HCT116 (cell line): ENCODE measurements around the gene CBX7. TPM values are rescaled to one million over a fixed set of nuclear protein-coding genes. Genes with fewer than 3 reads are reported as not detected.
"Not testable (repeated sequence)": the region's sequence is repeated elsewhere in the genome, so short reads cannot be mapped to it uniquely, and the experiment has no call there.

Experiments
- ATAC-seq: fragments of 200-7000 bp; cut with Tn5 transposase; 2 replicates; pipeline ENCODE4 v1.9.1; 2020; ENCODE audit warnings: mild to moderate bottlenecking, moderate library complexity
- BruUV-seq: library from RNA; stranded (reverse); fragments of 400-500 nt; replicated peaks from 2 replicates; lab custom pipeline; 2021; lab: Mats Ljungman, UMichigan
- CTCF ChIA-PET: fragments of 300-600 bp; sonication (Branson Sonifier 250); formaldehyde crosslinking; loops from one replicate; lab custom pipeline; 2021; ENCODE audit warnings: antibody characterized with exemption; lab: Charles Lee
- POLR2A ChIA-PET: fragments of 300-600, 350-600 bp; sonication (Branson Sonifier 250); formaldehyde crosslinking; loops from one replicate; lab custom pipeline; 2021; ENCODE audit warnings: antibody characterized with exemption; lab: Charles Lee
- RAD21 ChIA-PET, 2 experiments: fragments of 300-600 bp; sonication (Branson Sonifier 250); formaldehyde crosslinking; loops; one replicate each; lab custom pipeline; 2023; ENCODE audit warnings: low total read pairs in 2 of 2; ENCODE audit not compliant: uncharacterized antibody in 2 of 2, unreplicated experiment in 2 of 2, low non-redundant PET in 1 of 2; lab: Charles Lee
- DNase-seq: peaks from one replicate; pipeline ENCODE4 v3.0.0-alpha.2; 2010; ENCODE audit warnings: low read depth, low spot score
- H2AFZ ChIP-seq: fragments of 200-600 bp; shearing (Covaris generic), sonication (generic); 2 replicates; pipeline ENCODE4 v1.6.1; 2017; ENCODE audit warnings: low read depth, mixed run types, mixed read lengths, antibody characterized with exemption, low read length; ENCODE audit not compliant: poor library complexity, severe bottlenecking
- H3K27ac ChIP-seq: 2 replicates; pipeline ENCODE4 v1.5.1; 2012; ENCODE audit warnings: low read depth, low read length
- H3K27me3 ChIP-seq: fragments of 200-600 bp; sonication (generic); 2 replicates; pipeline ENCODE4 v1.6.1; 2016; ENCODE audit warnings: mixed run types, low read length, mixed read lengths; ENCODE audit not compliant: insufficient read depth
- H3K36me3 ChIP-seq, 2 experiments: fragments of 200-500 bp in 1 of 2; fragments of 200-600 bp in 1 of 2; sonication (Bioruptor generic) in 1 of 2; sonication (generic) in 1 of 2; 2 replicates each; pipeline versions ENCODE4 v1.5.1 to v1.6.1; 2014 to 2016; ENCODE audit warnings: low read length in 2 of 2, inconsistent platforms in 1 of 2, mixed read lengths in 1 of 2, mixed run types in 1 of 2; ENCODE audit not compliant: insufficient read depth in 2 of 2, control insufficient read depth in 1 of 2
- H3K4me1 ChIP-seq, 2 experiments: fragments of 200-600 bp in 1 of 2; sonication (generic) in 1 of 2; 2 replicates each; pipeline versions ENCODE4 v1.5.1 to v1.6.1; 2012 to 2017; ENCODE audit warnings: low read length in 2 of 2, inconsistent platforms in 1 of 2, mild to moderate bottlenecking in 1 of 2, mixed read lengths in 1 of 2, mixed run types in 1 of 2, moderate library complexity in 1 of 2; ENCODE audit not compliant: insufficient read depth in 2 of 2, control insufficient read depth in 1 of 2
- H3K4me2 ChIP-seq: fragments of 200-600 bp; sonication (generic); 2 replicates; pipeline ENCODE4 v1.6.1; 2017; ENCODE audit warnings: mixed run types, low read length, mixed read lengths
- H3K4me3 ChIP-seq, 2 experiments: fragments of 200-600 bp in 1 of 2; sonication (generic) in 1 of 2; replicated peaks in 1 of 2; 2 replicates each; pipeline ENCODE4 v1.5.1; 2011 to 2016; ENCODE audit warnings: low read length in 2 of 2, control low read depth in 1 of 2, low read depth in 1 of 2, mild to moderate bottlenecking in 1 of 2, mixed read lengths in 1 of 2, mixed run types in 1 of 2
- H3K79me2 ChIP-seq: fragments of 200-600 bp; sonication (generic); 2 replicates; pipeline ENCODE4 v1.6.1; 2017; ENCODE audit warnings: mild to moderate bottlenecking, mixed run types, low read length, moderate library complexity, mixed read lengths; ENCODE audit not compliant: insufficient read depth
- H3K9ac ChIP-seq: fragments of 200-600 bp; sonication (generic); 2 replicates; pipeline ENCODE4 v1.6.1; 2016; ENCODE audit warnings: low read length, mixed read lengths
- H3K9me2 ChIP-seq: fragments of 200-600 bp; sonication (generic), shearing (Covaris generic); 2 replicates; pipeline ENCODE4 v1.6.1; 2017; ENCODE audit warnings: mixed run types, mild to moderate bottlenecking, moderate library complexity; ENCODE audit not compliant: insufficient read depth
- H3K9me3 ChIP-seq, 2 experiments: fragments of 200-500 bp in 1 of 2; fragments of 200-600 bp in 1 of 2; sonication (Bioruptor generic) in 1 of 2; sonication (generic) in 1 of 2; 2 replicates each; pipeline ENCODE4 v1.6.1; 2014 to 2017; ENCODE audit warnings: low read length in 2 of 2, mixed read lengths in 2 of 2, inconsistent platforms in 1 of 2, low read depth in 1 of 2, mild to moderate bottlenecking in 1 of 2, mixed run types in 1 of 2, moderate library complexity in 1 of 2; ENCODE audit not compliant: control insufficient read depth in 1 of 2, insufficient read depth in 1 of 2
- H4K20me1 ChIP-seq: fragments of 200-600 bp; sonication (generic), shearing (Covaris generic); 2 replicates; pipeline ENCODE4 v1.6.1; 2017; ENCODE audit warnings: mixed run types, mild to moderate bottlenecking, moderate library complexity; ENCODE audit not compliant: insufficient read depth
- ATF3 ChIP-seq: IDR thresholded peaks from 2 replicates; pipeline ENCODE4 v1.6.1; 2012
- CBX3 ChIP-seq: IDR thresholded peaks from 2 replicates; pipeline ENCODE4 v1.6.1; 2012; ENCODE audit warnings: low read depth
- CEBPB ChIP-seq: IDR thresholded peaks from 2 replicates; pipeline ENCODE4 v1.6.1; 2012; ENCODE audit warnings: low read depth
- EGR1 ChIP-seq: IDR thresholded peaks from 2 replicates; pipeline ENCODE4 v1.6.1; 2012; ENCODE audit warnings: low read depth
- ELF1 ChIP-seq: IDR thresholded peaks from 2 replicates; pipeline ENCODE4 v1.6.1; 2012; ENCODE audit warnings: low read depth, borderline replicate concordance
- EZH2 ChIP-seq: fragments of 200-600 bp; sonication (generic); IDR thresholded peaks from 2 replicates; pipeline ENCODE4 v1.6.1; 2017; ENCODE audit warnings: antibody characterized with exemption, mixed run types
- EZH2phosphoT487 ChIP-seq: fragments of 200-600 bp; IDR thresholded peaks from 2 replicates; pipeline ENCODE4 v1.6.1; 2018; ENCODE audit warnings: antibody characterized with exemption, borderline replicate concordance
- FOSL1 ChIP-seq: IDR thresholded peaks from 2 replicates; pipeline ENCODE4 v1.6.1; 2012; ENCODE audit warnings: low read depth
- JUND ChIP-seq: IDR thresholded peaks from 2 replicates; pipeline ENCODE4 v1.6.1; 2012
- MAX ChIP-seq: IDR thresholded peaks from 2 replicates; pipeline ENCODE4 v1.6.1; 2012
- POLR2A ChIP-seq: IDR thresholded peaks from 2 replicates; pipeline ENCODE4 v1.7.0; 2011; ENCODE audit warnings: borderline replicate concordance; ENCODE audit not compliant: insufficient read depth, insufficient read length; ENCODE audit errors: extremely low read depth
- POLR2AphosphoS5 ChIP-seq: IDR thresholded peaks from 2 replicates; pipeline ENCODE4 v1.6.1; 2011; ENCODE audit warnings: mild to moderate bottlenecking, low read depth, low read length, moderate library complexity
- RAD21 ChIP-seq: IDR thresholded peaks from 2 replicates; pipeline ENCODE4 v1.6.1; 2012; ENCODE audit warnings: low read depth, mild to moderate bottlenecking
- SIN3A ChIP-seq: IDR thresholded peaks from 2 replicates; pipeline ENCODE4 v1.6.1; 2012; ENCODE audit warnings: low read depth
- SRF ChIP-seq: IDR thresholded peaks from 2 replicates; pipeline ENCODE4 v1.6.1; 2012; ENCODE audit warnings: low read depth
- ZNF274 ChIP-seq: fragments of 200-500 bp; sonication (Bioruptor generic); IDR thresholded peaks from 2 replicates; pipeline ENCODE4 v1.6.1; 2014; ENCODE audit warnings: mild to moderate bottlenecking, low read depth, low read length, inconsistent platforms
- intact Hi-C: fragments of 100-400 bp; cut with micrococcal nuclease; formaldehyde crosslinking; loops from 2 replicates; pipeline ENCODE4 v1.10.0; 2022
- total RNA-seq: library from RNA; stranded (reverse); gene quantifications from one replicate; pipeline ENCODE4 v1.2.1, GENCODE V29; 2021; ENCODE audit not compliant: unreplicated experiment
- TF ChIP-seq, protein P1 (sequence below): IDR thresholded peaks from 2 replicates; pipeline ENCODE4 v1.6.1; 2012; ENCODE audit warnings: low read depth
- TF ChIP-seq, protein P2 (sequence below), 3 experiments: fragments of 200-600 bp in 1 of 3; sonication (generic) in 1 of 3; IDR thresholded peaks in 2 of 3; conservative IDR thresholded peaks in 1 of 3; 2 replicates each; pipeline ENCODE4 v1.5.1; 2012 to 2017; ENCODE audit warnings: low read depth in 2 of 3, low read length in 2 of 3, antibody characterized with exemption in 1 of 3, borderline replicate concordance in 1 of 3, control low read depth in 1 of 3, mild to moderate bottlenecking in 1 of 3, mixed read lengths in 1 of 3, mixed run types in 1 of 3, moderate library complexity in 1 of 3; ENCODE audit not compliant: insufficient read depth in 1 of 3

The CBX7 gene
- total RNA-seq, 1 experiment from 2014 or later: 20.1 TPM

GRCh38 chr22:39156093-39156492, 3.6 kb upstream of the CBX7 start:
- POLR2A ChIA-PET, H3K9me3 ChIP-seq, H2AFZ ChIP-seq, H3K79me2 ChIP-seq, ATAC-seq, H3K36me3 ChIP-seq, intact Hi-C loops, H3K27ac ChIP-seq, DNase-seq, H3K27me3 ChIP-seq, H3K4me2 ChIP-seq, RAD21 ChIA-PET, H3K9ac ChIP-seq, CTCF ChIA-PET, H4K20me1 ChIP-seq, H3K4me3 ChIP-seq, BruUV-seq, H3K9me2 ChIP-seq: not testable (repeated sequence)
- H3K4me1 ChIP-seq: peaks cover 7 to 18% of the 10 kb centered on the region in 2 experiments

DNA sequence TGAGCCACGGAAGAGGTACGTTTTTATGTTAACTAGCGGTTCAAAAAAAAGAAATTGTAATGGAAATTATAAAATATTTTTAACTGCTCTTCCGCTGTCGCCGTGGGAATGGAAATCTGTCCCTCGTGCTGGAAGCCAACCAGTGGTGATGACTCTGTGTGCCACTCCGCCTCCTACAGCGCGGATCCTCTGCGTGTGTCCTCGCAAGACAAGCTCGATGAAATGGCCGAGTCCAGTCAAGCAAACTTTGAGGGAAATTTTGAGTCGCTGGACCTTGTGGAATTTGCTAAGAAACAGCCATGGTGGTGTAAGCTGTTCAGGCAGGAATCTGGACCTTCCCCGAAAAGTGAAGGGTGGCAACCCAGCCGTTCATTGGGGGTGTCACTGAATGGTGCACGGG, 2.9 kb upstream of the CBX7 start:
- no peak overlapping the region for H3K9ac ChIP-seq
- no peaks in the 10 kb centered on the region for H3K9me2 ChIP-seq
- no peak overlapping the region for H3K4me2 ChIP-seq
- intact Hi-C loops: no loop called here
- no peaks in the 10 kb centered on the region for H3K36me3 ChIP-seq
- peaks cover 7 to 20% of the 10 kb centered on the region in 2 experiments for H3K4me1 ChIP-seq
- H2AFZ ChIP-seq: no peak overlapping the region
- ChIA-PET RAD21 (no interaction called here), CTCF (no interaction called here), POLR2A (no interaction called here)
- no peaks in the 10 kb centered on the region for H3K9me3 ChIP-seq
- no peak overlapping the region for H3K27ac ChIP-seq
- H4K20me1 ChIP-seq: no peaks in the 10 kb centered on the region
- ATAC-seq (no peak), DNase-seq (no peak)
- H3K4me3 ChIP-seq: no peak overlapping the region
- no peaks in the 10 kb centered on the region for H3K79me2 ChIP-seq
- no peaks in the 10 kb centered on the region for H3K27me3 ChIP-seq
- no TSS peak for BruUV-seq
- TF ChIP-seq SRF: no peak
- no peak for TF ChIP-seq SIN3A
- TF ChIP-seq ATF3: no peak
- no peak for TF ChIP-seq CEBPB
- TF ChIP-seq POLR2A: no peak
- TF ChIP-seq EZH2: no peak
- TF ChIP-seq ELF1: no peak
- no peak for TF ChIP-seq FOSL1
- TF ChIP-seq, protein P1, sequence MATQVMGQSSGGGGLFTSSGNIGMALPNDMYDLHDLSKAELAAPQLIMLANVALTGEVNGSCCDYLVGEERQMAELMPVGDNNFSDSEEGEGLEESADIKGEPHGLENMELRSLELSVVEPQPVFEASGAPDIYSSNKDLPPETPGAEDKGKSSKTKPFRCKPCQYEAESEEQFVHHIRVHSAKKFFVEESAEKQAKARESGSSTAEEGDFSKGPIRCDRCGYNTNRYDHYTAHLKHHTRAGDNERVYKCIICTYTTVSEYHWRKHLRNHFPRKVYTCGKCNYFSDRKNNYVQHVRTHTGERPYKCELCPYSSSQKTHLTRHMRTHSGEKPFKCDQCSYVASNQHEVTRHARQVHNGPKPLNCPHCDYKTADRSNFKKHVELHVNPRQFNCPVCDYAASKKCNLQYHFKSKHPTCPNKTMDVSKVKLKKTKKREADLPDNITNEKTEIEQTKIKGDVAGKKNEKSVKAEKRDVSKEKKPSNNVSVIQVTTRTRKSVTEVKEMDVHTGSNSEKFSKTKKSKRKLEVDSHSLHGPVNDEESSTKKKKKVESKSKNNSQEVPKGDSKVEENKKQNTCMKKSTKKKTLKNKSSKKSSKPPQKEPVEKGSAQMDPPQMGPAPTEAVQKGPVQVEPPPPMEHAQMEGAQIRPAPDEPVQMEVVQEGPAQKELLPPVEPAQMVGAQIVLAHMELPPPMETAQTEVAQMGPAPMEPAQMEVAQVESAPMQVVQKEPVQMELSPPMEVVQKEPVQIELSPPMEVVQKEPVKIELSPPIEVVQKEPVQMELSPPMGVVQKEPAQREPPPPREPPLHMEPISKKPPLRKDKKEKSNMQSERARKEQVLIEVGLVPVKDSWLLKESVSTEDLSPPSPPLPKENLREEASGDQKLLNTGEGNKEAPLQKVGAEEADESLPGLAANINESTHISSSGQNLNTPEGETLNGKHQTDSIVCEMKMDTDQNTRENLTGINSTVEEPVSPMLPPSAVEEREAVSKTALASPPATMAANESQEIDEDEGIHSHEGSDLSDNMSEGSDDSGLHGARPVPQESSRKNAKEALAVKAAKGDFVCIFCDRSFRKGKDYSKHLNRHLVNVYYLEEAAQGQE: no peak
- TF ChIP-seq EGR1: no peak
- no peak for TF ChIP-seq RAD21
- TF ChIP-seq ZNF274: no peak
- no peak for TF ChIP-seq JUND
- TF ChIP-seq CBX3: no peak
- TF ChIP-seq EZH2phosphoT487: no peak
- TF ChIP-seq, protein P2, sequence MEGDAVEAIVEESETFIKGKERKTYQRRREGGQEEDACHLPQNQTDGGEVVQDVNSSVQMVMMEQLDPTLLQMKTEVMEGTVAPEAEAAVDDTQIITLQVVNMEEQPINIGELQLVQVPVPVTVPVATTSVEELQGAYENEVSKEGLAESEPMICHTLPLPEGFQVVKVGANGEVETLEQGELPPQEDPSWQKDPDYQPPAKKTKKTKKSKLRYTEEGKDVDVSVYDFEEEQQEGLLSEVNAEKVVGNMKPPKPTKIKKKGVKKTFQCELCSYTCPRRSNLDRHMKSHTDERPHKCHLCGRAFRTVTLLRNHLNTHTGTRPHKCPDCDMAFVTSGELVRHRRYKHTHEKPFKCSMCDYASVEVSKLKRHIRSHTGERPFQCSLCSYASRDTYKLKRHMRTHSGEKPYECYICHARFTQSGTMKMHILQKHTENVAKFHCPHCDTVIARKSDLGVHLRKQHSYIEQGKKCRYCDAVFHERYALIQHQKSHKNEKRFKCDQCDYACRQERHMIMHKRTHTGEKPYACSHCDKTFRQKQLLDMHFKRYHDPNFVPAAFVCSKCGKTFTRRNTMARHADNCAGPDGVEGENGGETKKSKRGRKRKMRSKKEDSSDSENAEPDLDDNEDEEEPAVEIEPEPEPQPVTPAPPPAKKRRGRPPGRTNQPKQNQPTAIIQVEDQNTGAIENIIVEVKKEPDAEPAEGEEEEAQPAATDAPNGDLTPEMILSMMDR (IDR thresholded peaks at IDR 0.05 in 2 of 3, conservative IDR thresholded peaks at IDR 0.05 in 1 of 3; ENCODE audit: borderline replicate concordance in 1 of 3, insufficient read depth in 1 of 3, low read depth in 2 of 3, low read length in 2 of 3): no peak
- TF ChIP-seq POLR2AphosphoS5: no peak
- no peak for TF ChIP-seq MAX
